SK-N-SH treated with all-trans-retinoic acid at 6 μM for 48 hours (cell line): ENCODE measurements around the gene SPEN.

ENCODE experiments used
- BACH2 ChIP-seq: fragments of 250-450 bp; sonication (Bioruptor Pico); IDR thresholded peaks from 2 replicates; pipeline ENCODE4 v1.9.0; 2021; ENCODE audit warnings: mild to moderate bottlenecking, borderline replicate concordance
- CREB5 ChIP-seq: fragments of 250-450 bp; sonication (Bioruptor Pico); IDR thresholded peaks from 2 replicates; pipeline ENCODE4 v1.5.1; 2020; ENCODE audit warnings: low read depth, mild to moderate bottlenecking, moderate library complexity
- CSDC2 ChIP-seq: fragments of 250-450 bp; sonication (Bioruptor Pico); IDR thresholded peaks from 2 replicates; pipeline ENCODE4 v1.5.0; 2020; ENCODE audit warnings: mild to moderate bottlenecking, moderate library complexity
- GLIS3 ChIP-seq: fragments of 250-450 bp; sonication (Bioruptor Pico); IDR thresholded peaks from 2 replicates; pipeline ENCODE4 v1.5.0; 2020; ENCODE audit warnings: mild to moderate bottlenecking, moderate library complexity
- ISL1 ChIP-seq: fragments of 250-450 bp; sonication (Bioruptor Pico); IDR thresholded peaks from 2 replicates; pipeline ENCODE4 v2.1.2; 2022; ENCODE audit warnings: mild to moderate bottlenecking, moderate library complexity
- SNAI2 ChIP-seq: fragments of 250-450 bp; sonication (Bioruptor Pico); IDR thresholded peaks from 2 replicates; pipeline ENCODE4 v1.5.0; 2020; ENCODE audit warnings: mild to moderate bottlenecking, moderate library complexity
- ZC3H10 ChIP-seq: fragments of 250-450 bp; sonication (Bioruptor Pico); IDR thresholded peaks from 2 replicates; pipeline ENCODE4 v1.5.1; 2021; ENCODE audit warnings: mild to moderate bottlenecking, moderate library complexity
- ZFP3 ChIP-seq: fragments of 250-450 bp; sonication (Bioruptor Pico); IDR thresholded peaks from 2 replicates; pipeline ENCODE4 v1.5.0; 2020; ENCODE audit warnings: mild to moderate bottlenecking, moderate library complexity
- ZFP30 ChIP-seq: fragments of 450-650 bp; formaldehyde crosslinking; IDR thresholded peaks from 2 replicates; pipeline ENCODE4 v1.5.0; 2022; ENCODE audit warnings: mild to moderate bottlenecking, moderate library complexity
- TF ChIP-seq, protein P1 (sequence below): fragments of 250-450 bp; sonication (Bioruptor Pico); IDR thresholded peaks from 2 replicates; pipeline ENCODE4 v1.8.0; 2020; ENCODE audit warnings: mild to moderate bottlenecking, moderate library complexity, borderline replicate concordance
- TF ChIP-seq, protein P2 (sequence below): fragments of 250-450 bp; sonication (Bioruptor Pico); IDR thresholded peaks from 2 replicates; pipeline ENCODE4 v1.5.0; 2020; ENCODE audit warnings: mild to moderate bottlenecking, moderate library complexity

DNA sequence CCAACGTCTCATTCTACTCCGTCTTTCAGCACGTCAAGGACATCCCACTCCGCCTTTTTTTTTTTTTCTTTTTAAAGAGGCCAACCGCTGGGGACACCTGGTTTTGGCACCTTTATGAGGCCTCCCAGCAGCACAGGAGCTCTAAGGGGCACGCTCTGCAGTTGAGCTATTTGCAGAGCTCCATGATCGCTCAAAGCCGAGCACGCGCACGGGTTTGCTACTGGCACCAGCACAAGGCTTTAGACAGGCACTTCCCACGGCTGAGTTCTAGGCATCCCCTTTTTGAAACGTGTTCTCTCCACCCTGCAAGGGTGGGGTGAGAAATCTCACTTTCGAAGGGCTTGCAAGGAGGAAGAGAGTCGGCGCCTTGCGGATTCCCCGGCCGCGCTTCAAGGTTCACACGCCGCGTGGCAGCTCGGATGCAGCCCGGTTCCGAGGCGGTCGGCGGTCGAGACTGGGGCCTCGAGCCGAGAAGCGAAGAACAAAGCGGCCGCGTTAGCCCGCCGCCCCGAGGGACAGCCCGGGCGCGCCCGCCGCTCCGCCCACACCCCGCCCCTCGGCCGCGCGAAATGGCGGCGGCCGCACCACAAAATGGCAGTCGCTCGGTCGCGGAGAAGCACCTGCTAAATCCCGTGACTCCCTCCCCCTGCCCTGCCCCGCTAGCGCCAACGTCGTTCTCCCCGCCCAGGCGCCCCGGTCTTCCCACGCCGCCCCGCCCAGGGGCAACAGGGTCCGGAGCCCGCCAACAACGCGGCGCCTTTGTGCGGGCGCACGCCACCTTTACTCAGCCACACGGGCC, 12.9 kb upstream of the SPEN start:
- TF ChIP-seq ZFP30 (peak; percentile 8; the same call in 1 of the 2 replicates), CREB5 (no peak), BACH2 (no peak), ISL1 (CRISPR knock-in tag) (no peak), ZFP3 (no peak; the same call in 1 of the 2 replicates), SNAI2 (CRISPR knock-in tag) (peak; percentile 98), GLIS3 (CRISPR knock-in tag) (no peak), CSDC2 (CRISPR knock-in tag) (no peak), ZC3H10 (no peak)
- TF ChIP-seq, protein P1, sequence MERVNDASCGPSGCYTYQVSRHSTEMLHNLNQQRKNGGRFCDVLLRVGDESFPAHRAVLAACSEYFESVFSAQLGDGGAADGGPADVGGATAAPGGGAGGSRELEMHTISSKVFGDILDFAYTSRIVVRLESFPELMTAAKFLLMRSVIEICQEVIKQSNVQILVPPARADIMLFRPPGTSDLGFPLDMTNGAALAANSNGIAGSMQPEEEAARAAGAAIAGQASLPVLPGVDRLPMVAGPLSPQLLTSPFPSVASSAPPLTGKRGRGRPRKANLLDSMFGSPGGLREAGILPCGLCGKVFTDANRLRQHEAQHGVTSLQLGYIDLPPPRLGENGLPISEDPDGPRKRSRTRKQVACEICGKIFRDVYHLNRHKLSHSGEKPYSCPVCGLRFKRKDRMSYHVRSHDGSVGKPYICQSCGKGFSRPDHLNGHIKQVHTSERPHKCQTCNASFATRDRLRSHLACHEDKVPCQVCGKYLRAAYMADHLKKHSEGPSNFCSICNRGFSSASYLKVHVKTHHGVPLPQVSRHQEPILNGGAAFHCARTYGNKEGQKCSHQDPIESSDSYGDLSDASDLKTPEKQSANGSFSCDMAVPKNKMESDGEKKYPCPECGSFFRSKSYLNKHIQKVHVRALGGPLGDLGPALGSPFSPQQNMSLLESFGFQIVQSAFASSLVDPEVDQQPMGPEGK (CRISPR knock-in tag), result no peak
- TF ChIP-seq, protein P2, sequence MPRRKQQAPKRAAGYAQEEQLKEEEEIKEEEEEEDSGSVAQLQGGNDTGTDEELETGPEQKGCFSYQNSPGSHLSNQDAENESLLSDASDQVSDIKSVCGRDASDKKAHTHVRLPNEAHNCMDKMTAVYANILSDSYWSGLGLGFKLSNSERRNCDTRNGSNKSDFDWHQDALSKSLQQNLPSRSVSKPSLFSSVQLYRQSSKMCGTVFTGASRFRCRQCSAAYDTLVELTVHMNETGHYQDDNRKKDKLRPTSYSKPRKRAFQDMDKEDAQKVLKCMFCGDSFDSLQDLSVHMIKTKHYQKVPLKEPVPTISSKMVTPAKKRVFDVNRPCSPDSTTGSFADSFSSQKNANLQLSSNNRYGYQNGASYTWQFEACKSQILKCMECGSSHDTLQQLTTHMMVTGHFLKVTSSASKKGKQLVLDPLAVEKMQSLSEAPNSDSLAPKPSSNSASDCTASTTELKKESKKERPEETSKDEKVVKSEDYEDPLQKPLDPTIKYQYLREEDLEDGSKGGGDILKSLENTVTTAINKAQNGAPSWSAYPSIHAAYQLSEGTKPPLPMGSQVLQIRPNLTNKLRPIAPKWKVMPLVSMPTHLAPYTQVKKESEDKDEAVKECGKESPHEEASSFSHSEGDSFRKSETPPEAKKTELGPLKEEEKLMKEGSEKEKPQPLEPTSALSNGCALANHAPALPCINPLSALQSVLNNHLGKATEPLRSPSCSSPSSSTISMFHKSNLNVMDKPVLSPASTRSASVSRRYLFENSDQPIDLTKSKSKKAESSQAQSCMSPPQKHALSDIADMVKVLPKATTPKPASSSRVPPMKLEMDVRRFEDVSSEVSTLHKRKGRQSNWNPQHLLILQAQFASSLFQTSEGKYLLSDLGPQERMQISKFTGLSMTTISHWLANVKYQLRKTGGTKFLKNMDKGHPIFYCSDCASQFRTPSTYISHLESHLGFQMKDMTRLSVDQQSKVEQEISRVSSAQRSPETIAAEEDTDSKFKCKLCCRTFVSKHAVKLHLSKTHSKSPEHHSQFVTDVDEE, result peak; percentile 89
